Activated CD4-positive, CD25-positive, alpha-beta regulatory T cell treated with anti-CD3 and anti-CD28 coated beads, Interleukin-2, amount 50 U/mL, for 16 hours (primary cell): Measurements from ENCODE around the gene GPRIN1.

Source experiments
- DNase-seq: peaks from one replicate; pipeline ENCODE4 v3.0.0-alpha.2; 2020; ENCODE audit warnings: low read depth, low spot score

The GPRIN1 gene

DNA sequence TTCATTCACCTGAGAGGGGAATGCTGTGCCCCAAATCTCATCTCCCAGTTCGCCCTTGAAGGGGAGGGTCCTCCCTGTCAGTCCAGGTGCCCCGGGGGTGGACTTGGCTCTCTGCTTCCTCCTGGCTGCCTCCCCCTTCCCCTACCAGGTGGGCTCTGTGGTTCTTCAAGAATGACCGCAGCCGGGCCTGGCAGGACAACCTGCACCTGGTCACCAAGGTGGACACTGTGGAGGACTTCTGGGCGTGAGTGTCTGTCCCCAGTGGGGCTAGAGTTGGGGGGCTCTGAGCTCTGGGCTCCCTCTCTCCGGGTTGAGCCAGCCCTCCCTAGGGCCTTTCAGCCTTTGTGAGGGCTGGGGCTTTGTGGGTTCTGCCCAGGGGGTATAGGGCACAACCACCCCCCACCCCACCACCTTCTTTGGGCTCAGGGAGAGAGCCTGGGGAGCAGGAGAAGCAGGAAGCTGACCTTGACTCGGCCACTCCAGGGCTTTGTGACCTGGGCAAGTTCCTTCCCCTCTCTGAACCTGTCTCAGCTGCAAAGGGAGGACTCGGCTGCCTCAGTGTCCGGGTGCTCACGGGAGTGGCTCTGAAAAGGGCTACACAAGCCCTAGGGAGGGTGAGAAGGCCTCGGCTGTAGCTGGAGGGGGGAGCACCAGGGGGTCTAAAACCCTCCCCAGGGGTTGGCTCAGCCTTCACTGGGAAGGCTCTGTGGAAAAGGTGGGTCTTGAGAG, 33.7 kb upstream of the GPRIN1 start:
- DNase-seq = no peak

DNA sequence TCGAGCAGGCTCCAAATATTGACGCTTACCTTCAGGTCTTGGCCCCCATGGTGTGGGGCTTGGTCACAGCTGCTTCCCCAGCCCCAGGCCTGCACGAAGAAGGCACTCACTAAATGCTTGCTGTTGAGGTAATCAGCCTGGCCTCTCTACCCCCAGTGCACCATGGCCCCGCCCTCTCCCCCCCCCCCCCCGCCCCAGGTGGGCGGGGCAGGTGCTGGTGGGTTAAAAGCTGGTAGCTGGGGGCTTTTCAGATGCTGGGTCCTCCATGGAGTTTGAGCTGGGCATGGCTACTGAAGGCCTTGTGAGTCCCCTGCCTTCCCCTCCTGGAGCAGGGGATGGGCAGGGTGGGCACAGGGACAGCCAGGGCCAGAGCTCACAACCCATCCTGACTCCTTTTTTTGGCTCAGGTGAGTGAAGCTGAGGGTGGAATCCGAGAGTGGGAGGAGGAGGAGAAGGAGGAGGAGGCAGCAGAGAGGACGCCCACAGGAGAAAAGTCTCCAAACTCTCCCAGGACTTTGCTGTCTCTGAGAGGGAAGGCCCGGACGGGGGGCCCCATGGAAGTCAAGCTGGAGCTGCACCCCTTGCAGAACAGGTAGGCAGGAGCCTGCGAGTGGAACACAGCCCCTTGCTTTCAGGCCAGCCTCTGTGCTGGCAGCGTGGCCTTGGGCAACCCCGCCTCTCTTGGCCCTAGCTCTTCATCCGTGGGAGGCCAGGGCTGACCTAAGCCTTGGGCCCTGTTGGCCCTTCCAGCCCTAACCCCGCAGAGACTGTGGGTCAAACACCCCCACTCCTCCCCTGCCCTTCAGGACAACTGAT, 32.9 kb upstream of the GPRIN1 start:
- DNase-seq = no peak

DNA sequence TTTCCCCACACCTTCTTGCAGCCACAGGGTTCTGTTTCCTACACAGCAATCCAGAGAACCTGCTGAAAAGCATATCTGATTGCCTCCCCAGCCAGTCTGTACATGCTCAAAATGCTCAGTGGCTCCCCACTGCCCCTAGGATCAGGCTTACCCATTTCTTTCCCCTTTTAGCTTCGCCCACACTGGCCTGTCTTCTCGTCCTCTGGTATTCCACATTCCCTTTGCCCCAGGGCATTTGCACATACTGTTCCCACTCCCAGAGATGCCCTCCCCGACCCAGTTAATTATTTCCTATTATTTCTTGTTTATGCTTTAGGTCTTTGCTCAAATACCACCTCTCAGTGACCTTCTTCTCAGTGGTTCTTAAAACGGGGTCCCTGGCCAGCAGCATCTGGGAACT, 30.7 kb upstream of the GPRIN1 start:
- DNase-seq = no peak

DNA sequence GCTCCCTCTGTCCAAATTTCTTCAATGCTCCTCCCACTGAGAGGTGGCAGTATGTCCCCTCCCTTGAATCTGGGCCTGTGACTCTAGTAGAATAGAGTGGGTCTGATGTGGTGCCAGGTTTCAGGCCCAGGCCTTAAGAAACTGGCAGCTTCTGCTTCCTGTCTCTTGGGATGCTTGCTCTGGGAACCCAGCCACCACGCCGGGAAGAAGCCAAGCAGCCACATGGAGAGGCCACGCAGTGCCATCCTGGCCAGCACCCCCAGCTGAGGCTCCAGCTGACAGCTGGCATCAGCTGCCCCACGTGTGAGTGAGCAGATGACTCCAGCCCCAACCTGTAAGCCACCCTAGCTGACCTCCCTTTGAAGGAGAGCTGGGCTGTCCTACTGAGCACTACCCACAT, 30.0 kb upstream of the GPRIN1 start:
- no peak for DNase-seq

DNA sequence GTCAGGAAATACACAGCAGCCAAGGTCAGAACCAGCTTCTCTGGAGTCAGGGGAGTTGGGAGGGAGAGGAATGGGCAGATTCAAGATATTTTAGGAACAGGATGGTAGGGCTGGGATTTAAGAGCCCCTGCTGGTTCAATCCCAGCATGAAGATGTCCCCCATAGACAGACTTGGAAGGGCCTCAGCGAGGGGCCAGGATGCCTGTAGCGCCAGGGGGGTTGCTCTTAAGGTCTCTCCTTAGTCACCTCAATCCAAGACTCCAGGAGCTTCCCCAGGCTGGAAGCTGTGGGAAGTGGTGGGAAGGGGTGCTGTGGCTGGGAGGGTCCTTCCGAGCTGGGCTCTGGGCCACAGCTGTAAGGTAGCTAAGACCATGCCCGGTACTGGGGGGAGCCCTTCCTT, 29.3 kb upstream of the GPRIN1 start:
- DNase-seq = no peak

DNA sequence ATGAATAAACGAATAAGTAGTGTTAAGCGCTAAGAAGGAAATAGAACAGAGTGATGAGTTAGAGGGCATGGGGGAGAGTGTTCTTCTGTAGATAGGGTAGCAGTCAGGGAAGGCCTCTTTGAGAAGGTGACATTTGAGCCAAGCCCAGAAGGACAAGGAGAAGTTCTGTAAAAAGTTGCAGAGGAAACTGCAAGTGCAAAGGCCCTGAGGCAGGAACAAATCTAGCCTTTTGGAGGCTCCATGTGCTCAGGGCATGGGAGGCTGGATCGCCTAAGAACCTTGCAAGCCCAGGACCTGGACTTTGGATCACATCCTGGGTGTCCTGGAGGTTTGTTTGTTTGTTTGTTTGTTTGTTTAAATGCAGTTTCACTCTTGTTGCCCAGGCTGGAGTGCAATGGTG, 28.5 kb upstream of the GPRIN1 start:
- DNase-seq = no peak

DNA sequence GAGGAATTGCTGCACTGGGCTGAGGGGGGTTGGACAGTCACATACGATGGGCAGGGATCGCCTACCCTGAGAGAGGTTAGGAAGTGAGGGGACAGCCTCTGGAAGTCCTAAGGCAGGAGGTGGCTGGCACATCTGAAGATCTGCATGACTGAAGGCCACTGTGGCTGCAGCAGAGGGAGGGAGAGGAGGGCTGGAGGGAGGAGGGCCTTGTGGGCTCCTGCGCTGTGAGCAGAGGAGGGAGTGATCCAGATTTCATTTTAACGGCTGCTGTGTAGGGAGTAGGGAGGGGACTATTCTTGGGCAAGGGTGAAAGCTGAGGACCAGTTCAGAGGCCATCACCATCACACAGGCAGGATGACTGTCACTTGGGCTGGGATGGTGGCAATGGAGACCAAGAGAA, 27.6 kb upstream of the GPRIN1 start:
- no peak for DNase-seq

DNA sequence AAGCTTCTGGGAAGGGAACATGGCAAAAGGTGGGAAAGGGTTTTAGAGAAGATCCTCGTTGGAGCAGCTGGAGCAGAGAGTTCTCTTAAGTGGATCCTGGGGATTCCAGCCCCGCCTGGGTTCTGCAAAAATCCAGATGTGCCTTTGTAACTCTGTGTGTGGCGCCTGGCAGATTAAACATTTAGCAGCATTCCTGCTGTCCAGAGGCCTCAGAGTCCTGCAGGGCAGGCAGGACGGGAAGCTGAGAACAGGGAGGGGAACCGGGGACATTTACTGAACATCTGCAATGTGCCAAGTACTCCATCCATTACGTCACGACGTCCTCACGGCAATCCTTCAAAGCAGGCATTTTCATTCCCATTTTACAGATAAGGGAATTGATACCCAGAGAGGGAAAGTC, 26.5 kb upstream of the GPRIN1 start:
- no peak for DNase-seq

DNA sequence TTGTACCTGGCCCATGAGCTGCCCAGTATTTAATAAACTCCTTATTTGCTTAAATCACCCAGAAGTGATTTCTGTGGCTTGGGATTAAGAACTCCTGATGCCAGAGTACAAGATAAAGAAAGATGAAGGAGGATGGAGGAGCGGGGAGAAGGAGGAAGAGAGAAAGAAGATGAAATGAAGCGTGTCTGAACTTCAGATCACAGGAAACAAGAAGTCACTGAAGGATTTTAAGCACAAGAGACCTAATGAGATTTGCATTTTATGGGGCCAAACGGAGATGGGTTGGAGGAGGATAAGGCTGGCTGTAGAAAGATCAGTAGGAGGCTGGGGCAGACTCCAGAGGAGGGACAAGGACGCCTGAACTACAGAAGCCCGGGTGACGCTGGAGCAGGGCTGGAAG, 23.6 kb upstream of the GPRIN1 start:
- DNase-seq = no peak

DNA sequence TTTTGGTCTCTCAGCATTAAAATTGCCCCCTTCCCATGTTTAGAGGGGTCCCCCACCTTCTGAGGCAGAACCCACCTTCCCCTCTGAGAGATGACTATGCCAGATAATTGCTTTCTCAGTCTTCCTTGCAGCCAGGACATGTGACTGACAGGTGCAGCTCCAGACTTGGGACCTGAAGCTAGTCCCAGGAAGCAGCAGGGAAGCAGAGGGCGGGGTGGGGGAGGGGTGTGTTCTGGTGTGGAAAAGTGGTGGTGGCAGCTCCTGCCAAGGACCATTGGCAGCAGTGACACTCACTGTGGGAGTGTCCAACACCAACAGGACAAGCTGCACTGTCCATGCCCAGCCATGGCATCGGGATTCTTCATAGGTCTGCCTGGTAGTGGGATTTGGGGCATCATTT, 22.8 kb upstream of the GPRIN1 start:
- DNase-seq = no peak

DNA sequence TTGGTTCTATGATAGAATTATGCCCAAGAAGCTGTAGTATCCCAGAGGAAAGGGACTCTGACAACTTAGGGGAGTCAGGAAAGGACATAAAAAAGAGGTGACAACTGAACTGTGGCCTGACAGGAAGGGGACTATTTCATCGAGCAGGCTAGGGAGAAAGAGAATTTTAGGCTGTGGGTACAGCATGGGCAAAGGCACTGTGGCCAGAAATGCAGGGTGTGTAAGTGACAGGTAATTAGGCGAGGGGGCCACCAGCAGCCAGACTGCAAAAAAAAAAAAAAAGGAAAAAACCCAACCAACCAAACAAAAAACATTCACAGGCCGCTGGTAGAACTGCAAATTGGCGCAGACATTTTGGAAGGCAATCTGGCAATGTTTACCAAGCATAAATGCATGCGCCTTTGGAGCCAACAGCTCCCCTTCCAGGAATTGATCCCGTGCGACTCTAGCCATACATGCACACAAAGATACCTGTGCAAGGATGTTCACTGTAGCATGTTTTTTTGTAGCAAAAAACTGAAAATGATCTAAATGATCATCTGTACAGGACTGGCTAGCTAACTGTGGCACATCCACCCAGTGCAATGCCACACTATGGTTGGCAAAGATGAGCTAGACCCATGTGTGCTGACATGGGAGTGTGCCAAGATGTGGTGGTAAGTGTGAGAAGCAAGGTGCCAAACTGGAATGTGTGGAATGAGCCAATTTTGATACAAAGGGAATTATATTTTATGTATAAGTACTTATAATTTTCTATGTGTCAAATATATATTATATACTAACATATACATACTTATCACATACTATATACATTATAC, 21.6 kb upstream of the GPRIN1 start:
- DNase-seq = no peak

DNA sequence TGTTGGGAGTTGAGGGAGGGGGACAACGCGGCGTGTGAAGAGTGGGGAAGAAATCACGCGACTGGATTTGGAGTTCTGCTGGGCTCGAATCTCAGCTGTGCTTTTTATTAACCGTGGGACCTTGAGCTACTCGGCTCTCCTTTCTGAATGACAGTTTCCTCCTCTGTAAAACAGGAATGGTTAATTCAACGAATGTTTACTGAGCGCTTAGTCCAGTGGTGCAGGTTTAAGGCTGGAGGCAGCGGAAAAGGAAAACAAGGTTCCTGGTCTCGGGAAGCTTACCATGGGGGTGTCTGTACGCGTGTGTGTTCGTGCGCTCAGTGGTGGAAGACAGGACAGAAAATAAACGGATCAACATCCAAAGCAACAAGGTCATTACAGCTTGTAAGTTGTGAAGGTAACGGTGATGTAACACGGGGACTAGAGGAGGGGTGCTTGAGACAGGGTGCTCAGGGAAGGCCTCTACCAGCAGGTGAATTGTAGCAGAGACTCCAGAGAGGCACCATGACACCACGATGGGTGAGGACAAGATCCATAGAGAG, 20.8 kb upstream of the GPRIN1 start:
- no peak for DNase-seq

DNA sequence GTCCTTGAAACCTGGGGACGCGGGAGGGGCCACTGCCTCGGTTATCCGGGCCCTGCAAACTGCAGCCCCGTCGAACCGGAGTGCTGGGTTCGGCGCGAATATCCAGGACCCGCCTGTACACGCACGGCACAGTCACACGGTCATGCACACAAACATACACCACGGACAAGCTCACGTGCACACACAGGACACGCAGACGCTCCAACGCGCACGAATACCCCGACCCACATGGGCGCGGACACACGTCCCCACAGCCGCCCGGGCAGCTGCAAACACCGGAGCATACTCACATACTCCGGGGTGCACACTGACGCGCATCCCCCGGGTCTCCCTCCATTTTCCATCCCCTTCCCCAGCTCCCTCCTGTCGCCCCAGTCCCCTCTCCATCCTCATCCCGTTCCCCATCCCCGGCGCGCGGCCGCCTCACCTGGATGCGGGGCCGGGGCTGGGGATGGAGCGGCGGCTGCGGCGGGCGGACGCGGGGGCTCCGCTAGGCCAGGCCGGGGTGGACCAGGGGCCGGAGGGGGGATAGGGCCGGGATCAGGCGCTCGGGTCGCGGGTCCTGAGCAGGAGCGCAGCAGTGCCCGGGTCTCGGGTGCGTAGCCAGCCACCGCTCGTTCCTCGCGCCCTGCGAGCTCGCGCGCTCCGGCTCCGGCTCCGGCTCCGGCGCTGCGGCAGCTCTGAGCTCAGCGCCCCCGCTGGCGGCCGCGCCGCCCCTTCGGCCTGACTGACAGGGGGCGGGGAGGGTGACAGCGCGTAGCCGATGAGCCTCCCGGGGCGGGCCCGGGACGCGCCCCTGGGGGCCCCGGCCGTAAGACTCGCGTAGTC, 20.1 kb upstream of the GPRIN1 start, which contains the start of the genes EIF4E1B and SNCB:
Gene EIF4E1B (plus strand): TSS at position 823 of the 828 bp plus-strand sequence. CDS start 12,113 bp downstream, outside the sequence.
Gene SNCB (minus strand): TSS at position 682 of the 828 bp plus-strand sequence. CDS start 880 bp downstream, outside the sequence.
- no peak for DNase-seq

DNA sequence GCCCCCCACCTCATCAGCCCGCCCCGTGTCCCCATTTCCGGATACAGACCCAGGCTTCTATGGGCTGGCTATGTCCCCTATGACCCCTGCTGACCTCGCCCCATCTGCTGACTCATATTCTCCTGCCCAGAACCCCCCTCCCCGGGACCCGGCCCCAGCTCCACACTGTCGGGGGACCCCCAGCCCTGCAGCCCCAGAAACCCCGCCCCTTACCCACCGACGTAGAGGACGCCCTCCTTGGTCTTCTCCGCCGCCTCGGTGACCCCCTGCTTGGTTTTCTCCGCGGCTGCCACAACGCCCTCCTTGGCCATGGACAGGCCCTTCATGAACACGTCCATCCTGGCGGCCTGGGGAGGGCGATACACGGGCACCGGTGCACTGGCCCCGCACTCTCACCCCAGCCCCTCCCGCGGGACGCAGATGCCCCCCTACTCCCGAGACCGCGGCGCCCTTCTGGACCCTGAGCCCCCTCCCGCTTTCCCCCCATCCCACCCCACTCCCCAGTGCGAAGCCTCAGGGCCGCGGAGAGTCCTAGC, 19.4 kb upstream of the GPRIN1 start:
- DNase-seq = no peak

DNA sequence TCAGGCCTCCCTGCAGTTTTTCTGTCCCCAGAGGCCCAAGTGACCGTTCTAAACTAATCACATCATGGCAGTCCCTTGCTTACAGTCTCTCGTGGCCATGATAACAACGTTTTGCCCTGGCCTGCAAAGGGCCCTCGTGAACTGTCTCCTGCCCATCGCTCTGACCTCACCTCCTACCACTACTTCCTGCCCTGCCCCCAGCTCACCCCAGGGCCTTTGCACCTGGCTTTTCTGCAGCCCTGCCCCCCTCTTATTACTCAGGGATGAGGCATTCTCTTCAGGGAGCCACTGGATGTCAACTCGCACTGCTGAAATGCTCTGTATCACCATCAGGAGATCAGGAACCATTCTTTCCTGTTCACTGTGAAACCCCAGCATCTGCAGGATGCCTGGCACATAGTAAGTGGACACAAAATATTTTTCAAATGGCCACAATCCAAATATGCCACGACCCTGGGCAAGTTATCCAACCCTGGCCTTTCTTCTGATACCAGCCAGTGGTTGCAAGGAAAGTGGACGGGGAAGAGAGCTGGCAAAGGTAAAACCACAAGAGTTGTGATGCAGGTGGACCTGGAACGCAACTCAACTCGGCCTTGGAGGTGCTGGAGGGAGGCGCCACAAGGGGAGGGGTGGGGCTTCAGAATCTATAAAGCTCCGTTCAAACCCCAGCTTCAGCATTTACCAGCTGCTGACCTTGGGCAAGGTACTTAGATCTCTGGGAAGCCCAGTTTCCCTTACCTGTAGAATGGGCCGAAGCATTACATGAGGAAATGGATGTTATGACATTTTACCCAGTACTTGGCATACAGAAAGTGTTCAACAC, 18.7 kb upstream of the GPRIN1 start:
- no peak for DNase-seq

DNA sequence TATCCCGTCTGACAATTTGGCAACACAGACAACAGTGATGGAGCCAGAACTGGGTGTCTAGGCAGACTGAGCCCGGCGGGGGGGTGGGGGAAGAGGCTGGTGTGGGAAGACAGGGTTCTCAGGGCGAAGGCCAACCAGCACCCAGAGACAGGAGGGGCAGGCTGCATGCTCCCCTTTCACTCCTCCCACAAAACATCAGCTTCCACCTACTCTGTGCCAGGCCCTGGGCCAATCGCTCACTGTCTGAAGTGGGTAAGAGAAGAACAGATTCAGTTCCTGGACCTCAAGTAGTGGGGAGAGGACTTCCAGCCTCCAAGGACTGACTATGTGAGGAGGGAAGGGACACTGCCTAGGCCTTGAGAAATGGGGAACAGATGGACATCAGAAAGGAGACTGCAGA, 17.6 kb upstream of the GPRIN1 start:
- DNase-seq = no peak

DNA sequence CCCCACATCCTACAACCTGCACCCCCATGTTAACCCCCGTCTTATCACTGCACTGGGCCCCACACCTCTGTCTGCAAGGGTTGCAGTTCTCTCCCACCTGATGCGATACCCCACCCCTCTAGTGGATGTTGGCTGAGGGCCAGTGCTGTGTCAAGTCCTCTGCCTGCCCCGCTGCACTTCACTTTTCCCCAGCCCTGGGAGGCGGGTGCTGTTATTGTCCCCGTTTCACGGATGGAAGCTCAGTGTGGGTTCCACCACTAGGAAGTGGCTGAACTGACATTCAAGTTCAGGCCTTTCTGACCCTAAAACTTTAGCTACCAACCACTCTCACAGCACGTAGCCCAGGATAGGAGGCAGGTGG, 16.9 kb upstream of the GPRIN1 start:
- no peak for DNase-seq

DNA sequence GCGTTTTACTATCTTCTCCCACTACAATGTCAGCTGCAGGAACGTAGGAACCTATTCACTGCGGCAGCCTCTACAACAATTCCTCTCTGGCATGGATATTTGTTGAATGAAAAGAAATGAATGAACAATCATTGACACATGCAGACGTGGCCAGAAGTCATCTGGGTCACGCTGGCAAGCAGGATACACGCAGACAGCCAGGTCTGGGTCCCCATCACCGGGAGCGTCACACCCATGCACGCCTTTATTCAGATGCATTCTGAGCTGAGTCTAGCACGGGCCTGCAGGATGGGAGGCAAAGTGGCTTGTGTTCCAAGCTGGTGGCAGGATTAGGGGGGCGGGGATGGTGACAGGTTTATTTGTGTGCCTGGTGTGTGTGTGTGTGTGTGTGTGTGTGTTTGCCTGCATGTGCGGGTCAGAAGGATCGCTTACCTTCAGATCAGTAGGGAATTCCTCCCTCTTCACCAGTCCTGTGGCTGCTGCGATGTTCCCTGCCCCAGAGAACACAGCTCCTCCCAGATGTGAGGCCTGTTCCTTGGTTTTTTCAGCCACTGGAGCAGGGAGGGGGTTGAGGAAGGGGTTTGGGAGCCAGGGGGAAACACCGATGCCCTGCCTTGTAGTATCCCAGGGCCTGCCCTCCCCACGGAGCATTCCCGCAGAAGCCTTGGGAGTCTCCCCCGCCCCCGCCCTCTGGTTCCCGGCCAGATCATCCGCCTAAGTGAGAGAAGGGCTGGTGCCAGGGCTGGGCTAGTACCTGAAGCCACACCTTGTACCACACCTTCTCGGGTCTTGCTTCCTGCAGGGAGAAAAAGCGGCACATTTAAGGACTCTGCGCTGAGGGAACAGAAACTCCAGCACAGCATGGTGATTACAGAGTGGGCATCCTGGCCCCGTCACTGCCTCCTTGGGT, 16.3 kb upstream of the GPRIN1 start:
- no peak for DNase-seq

DNA sequence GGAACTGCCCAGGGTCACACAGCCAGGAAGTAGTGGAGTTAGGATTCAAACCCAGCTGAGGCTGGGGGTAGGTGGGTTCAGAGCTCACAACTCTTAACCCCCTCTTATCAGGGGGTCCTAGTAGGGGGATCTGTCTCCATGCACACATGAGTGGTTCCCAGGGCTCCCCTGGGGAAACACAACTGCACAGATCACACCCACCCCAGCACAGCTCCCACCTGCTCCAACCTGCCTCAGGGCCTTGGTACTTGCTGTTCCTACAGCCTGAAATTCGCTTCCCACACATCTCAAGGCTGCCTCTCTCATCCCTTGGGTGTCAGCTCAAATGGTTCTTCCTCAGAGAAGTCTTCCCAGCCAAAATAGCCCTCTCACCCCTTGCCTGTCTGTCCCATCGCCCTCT, 15.6 kb upstream of the GPRIN1 start:
- DNase-seq = no peak
